ENCODE results near the gene TMEM88. TPM values are rescaled to one million over a fixed set of nuclear protein-coding genes. Genes with fewer than 3 reads are reported as not detected.

TMEM88 gene
- total and polyA plus RNA-seq, 11 donors, result 16.7 to 130 (median 27.8) TPM

DNA sequence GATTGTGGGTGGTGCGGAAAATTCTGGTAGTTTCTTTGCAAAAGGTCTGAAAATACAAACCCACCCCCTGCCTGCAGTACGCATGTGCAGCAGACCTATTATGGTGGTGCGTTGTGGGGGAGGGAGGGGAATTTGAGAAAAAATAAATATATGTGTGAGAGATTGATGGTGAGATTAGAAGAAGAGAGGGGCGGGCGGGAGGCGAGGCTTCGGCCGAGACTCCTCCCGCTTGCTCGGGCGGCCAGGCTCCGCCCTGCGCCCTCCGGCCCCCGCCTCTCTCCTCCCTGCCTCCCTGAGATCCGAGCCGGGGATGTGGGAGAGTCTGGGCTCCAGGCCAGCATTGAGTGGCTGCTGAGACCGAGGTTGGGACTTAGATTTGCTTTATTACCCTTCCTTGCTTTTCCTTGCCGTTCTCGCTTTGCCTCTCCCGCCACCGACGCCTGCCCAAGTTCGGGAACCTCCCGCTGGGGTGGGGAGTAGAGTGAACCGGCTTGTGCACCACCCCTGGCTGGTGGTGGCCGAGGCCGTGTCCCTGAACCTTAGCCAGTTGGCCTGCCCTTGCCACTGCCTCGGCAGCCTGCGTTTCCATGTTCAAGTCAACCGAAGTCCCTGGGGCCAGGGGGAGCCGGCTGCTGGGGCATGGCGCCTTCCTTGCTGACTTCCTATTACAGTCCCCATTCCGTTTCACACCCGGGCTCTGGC, 32.8 kb downstream of the TMEM88 start:
- Histone ChIP-seq H3K27me3 (no peaks in the 10 kb centered on the region), H3K27ac (peak overlapping the region; percentile 72 to 98 (median 91)), H3K36me3 (peaks cover 0 to 26% (median 18%) of the 10 kb centered on the region in 9 donors), H3K9me3 (no peaks in the 10 kb centered on the region), H3K4me3 (peak overlapping the region; percentile 8 to 86 (median 76)), H3K4me1 (peaks cover 17 to 63% (median 45%) of the 10 kb centered on the region in 12 donors)
- TF ChIP-seq, protein P1, sequence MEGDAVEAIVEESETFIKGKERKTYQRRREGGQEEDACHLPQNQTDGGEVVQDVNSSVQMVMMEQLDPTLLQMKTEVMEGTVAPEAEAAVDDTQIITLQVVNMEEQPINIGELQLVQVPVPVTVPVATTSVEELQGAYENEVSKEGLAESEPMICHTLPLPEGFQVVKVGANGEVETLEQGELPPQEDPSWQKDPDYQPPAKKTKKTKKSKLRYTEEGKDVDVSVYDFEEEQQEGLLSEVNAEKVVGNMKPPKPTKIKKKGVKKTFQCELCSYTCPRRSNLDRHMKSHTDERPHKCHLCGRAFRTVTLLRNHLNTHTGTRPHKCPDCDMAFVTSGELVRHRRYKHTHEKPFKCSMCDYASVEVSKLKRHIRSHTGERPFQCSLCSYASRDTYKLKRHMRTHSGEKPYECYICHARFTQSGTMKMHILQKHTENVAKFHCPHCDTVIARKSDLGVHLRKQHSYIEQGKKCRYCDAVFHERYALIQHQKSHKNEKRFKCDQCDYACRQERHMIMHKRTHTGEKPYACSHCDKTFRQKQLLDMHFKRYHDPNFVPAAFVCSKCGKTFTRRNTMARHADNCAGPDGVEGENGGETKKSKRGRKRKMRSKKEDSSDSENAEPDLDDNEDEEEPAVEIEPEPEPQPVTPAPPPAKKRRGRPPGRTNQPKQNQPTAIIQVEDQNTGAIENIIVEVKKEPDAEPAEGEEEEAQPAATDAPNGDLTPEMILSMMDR (IDR thresholded peaks at IDR 0.05), result no peak
- peak in 1 of 2 donors; percentile 50 for TF ChIP-seq POLR2A (IDR thresholded peaks at IDR 0.05)
- WGBS, 4 donors, result 0 to 1% (median 1%) methylated on average over 22 to 35 of the region's 35 CpGs
- DNase-seq (peak; percentile 93 to 95 (median 95)), ATAC-seq (peak; percentile 79 to 87 (median 86))
- intact Hi-C loops (cut with DNase I), result loop anchor here in 5 of 10 donors (2.0 to 5.0 kb wide), 6 partner anchors 25 to 53 kb away; partner anchors contain the start of genes CNTROB (in 2 of the 5), NAA38 (in 2 of the 5), KDM6B (in 1 of the 5) and TRAPPC1 (in 1 of the 5)

DNA sequence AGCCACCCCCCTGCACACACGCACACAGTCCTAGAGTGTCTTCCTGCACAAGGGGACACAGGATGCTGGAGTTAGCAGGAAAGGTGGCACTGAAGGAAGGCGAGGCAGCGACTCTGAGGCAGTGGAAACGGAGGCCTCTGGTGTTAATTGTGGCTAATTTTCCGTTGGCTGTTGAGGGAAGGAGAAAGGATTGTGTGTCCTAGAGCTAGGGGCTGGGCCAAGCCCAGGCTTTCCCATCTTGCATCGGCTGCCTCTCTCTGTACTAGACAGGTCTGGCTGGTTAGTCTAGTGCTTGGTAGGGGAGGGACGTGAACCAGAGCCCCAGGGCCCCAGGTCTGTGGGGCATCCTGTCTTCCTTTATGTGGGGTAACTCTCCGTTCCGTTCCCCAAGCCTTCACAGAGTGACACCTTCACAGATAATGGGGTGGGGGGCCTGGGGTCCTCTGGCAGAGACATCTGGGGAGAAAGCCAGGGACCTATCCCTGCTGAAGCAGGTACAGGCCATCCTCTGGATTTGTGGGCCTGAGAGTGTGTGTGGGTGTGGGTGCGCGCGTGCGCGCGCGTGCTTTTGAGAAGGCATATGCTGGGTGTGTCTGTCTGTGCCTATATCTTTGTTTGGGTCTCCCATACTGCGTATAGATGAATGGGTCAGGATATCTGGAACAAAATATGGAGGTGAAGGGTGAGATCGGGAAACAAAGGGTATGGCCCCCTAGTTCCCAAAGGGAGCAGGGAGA, 33.5 kb downstream of the TMEM88 start, which contains the start of gene CHD3:
Gene CHD3 (plus strand): TSS at position 606 of the 737 bp plus-strand sequence. CDS start 212 bp downstream, outside the sequence.
- intact Hi-C loops (cut with DNase I), result loop anchor here in 4 of 10 donors (2.0 to 5.0 kb wide), 5 partner anchors 26 to 44 kb away; partner anchors contain the start of genes CNTROB (in 2 of the 4), NAA38 (in 1 of the 4) and TRAPPC1 (in 1 of the 4)
- peak in 1 of 5 donors; percentile 40 for DNase-seq
- Histone ChIP-seq H3K4me3 (peak within 1 kb of the TSS; percentile 8 to 86 (median 76)), H3K9me3 (no peaks in the 10 kb centered on the region), H3K36me3 (peaks cover 0 to 34% (median 20%) of the 10 kb centered on the region in 9 donors), H3K4me1 (peaks cover 17 to 57% (median 44%) of the 10 kb centered on the region in 12 donors), H3K27me3 (no peaks in the 10 kb centered on the region), H3K27ac (peak within 1 kb of the TSS; percentile 72 to 98 (median 91))
- ATAC-seq, result peak; percentile 4 to 71 (median 32)
- TF ChIP-seq POLR2A (IDR thresholded peaks at IDR 0.05), result no peak
- TF ChIP-seq, protein P1 (IDR thresholded peaks at IDR 0.05), result no peak
- 28 to 41% (median 33%) methylated on average over 17 to 18 of the region's 18 CpGs for WGBS, 4 donors

DNA sequence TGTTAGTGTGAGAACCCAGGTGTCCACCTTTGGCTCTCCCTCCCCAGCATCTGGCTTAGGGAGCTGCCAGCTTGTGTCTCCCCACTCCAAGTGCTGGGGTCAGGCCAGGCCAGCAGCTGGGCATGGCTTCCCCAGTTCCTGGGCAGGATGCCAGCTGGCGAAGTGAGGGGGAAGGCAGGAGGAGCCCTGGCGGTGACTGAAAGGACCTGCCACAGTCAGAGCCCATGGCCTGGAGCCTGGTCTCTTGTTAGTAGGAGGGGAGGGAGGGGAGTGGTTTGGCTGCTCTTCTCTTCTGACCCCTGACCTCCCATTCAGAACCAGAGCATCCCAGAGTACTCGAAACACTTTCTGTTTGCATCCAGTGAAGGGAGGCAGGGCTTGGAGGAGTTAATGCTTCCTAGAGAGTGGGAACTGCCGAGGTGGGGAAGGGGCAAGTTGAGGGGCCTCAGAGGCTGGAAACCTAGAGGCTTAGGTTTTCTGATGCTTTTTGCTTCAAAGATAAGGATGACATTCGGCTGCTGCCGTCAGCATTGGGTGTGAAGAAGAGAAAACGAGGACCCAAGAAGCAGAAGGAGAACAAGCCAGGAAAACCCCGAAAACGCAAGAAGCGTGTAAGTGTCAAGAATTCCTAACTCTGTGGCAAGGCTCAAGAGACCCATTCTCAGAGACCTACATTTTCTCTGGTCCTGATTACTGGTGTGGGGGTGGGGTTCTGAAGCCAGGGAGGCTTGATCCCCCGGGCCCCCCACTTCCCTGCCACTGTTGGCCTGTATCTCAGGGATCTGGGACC, 34.5 kb downstream of the TMEM88 start:
- H3K4me3 ChIP-seq, result peak overlapping the region in 7 of 12 donors; percentile 23 to 86 (median 78)
- no peaks in the 10 kb centered on the region for H3K9me3 ChIP-seq
- no peak for TF ChIP-seq POLR2A (IDR thresholded peaks at IDR 0.05)
- TF ChIP-seq, protein P1 (IDR thresholded peaks at IDR 0.05), result peak; percentile 30 to 65 (median 49)
- ATAC-seq, result peak; percentile 85 to 91 (median 89)
- DNase-seq, result peak; percentile 96 to 99 (median 99)
- H3K27me3 ChIP-seq, result no peaks in the 10 kb centered on the region
- WGBS, 4 donors, result 18 to 32% (median 24%) methylated on average over 10 to 11 of the region's 11 CpGs
- peaks cover 17 to 49% (median 43%) of the 10 kb centered on the region in 12 donors for H3K4me1 ChIP-seq
- H3K27ac ChIP-seq, result peak overlapping the region; percentile 72 to 98 (median 91)
- intact Hi-C loops (cut with DNase I), result loop anchor here in 4 of 10 donors (2.0 to 5.0 kb wide), 5 partner anchors 25 to 43 kb away; partner anchors contain the start of genes CNTROB (in 2 of the 4), NAA38 (in 1 of the 4) and TRAPPC1 (in 1 of the 4)
- peaks cover 0 to 44% (median 30%) of the 10 kb centered on the region in 9 donors for H3K36me3 ChIP-seq

All from heart left ventricle (tissue), 16 donors.